GM12864 (cell line): ENCODE results near the gene TMEM182.

Experiments used
- DNase-seq: peaks from one replicate; pipeline ENCODE4 v3.0.0-alpha.2; 2011; ENCODE audit warnings: low read depth
- H3K4me3 ChIP-seq: 2 replicates; pipeline ENCODE4 v1.5.1; 2011; ENCODE audit warnings: mild to moderate bottlenecking, low read depth, low read length, control low read depth
- CTCF ChIP-seq: IDR thresholded peaks from 2 replicates; pipeline ENCODE4 v1.5.1; 2011; ENCODE audit warnings: low read depth, mild to moderate bottlenecking, moderate library complexity, low read length, control low read depth, inconsistent platforms; ENCODE audit errors: missing control alignments

TMEM182 gene

GRCh38 chr2:102815285-102815684 is 53.5 kb downstream of the TMEM182 start:
- no peak for TF ChIP-seq CTCF
- no peak overlapping the region for H3K4me3 ChIP-seq
- no peak for DNase-seq

- TF ChIP-seq CTCF = no peak
- DNase-seq = no peak
- no peak overlapping the region for H3K4me3 ChIP-seq
Observed at GRCh38 chr2:102826904-102827303, 65.1 kb downstream of the TMEM182 start.

GRCh38 chr2:102832789-102833188 is 71.0 kb downstream of the TMEM182 start:
- no peak for DNase-seq

GRCh38 chr2:102834523-102835273 is 72.9 kb downstream of the TMEM182 start:
- no peak for DNase-seq
- TF ChIP-seq CTCF = no peak
- H3K4me3 ChIP-seq = no peak overlapping the region

More at GRCh38 chr2:102832789-102833188, 71.0 kb downstream of the TMEM182 start:
- no peak for TF ChIP-seq CTCF
- no peak overlapping the region for H3K4me3 ChIP-seq

- no peak for DNase-seq
- no peak for TF ChIP-seq CTCF
- H3K4me3 ChIP-seq = no peak overlapping the region
Observed at GRCh38 chr2:102837626-102838198, 75.9 kb downstream of the TMEM182 start.

GRCh38 chr2:102839668-102840388 is 78.0 kb downstream of the TMEM182 start:
- TF ChIP-seq CTCF = peak; percentile 74
- peak; percentile 1 for DNase-seq
- no peak overlapping the region for H3K4me3 ChIP-seq
